GM21737 (cell line): Measurements from ENCODE around the gene MYO5B.
"Not testable (repeated sequence)": the region's sequence is repeated elsewhere in the genome, so short reads cannot be mapped to it uniquely, and the experiment has no call there.

Experiments used
- ATAC-seq: cut with Tn5 transposase; IDR thresholded peaks from one replicate; pipeline ENCODE4 v1.9.1; 2021; ENCODE audit warnings: mild to moderate bottlenecking, moderate library complexity; ENCODE audit not compliant: unreplicated experiment

The MYO5B gene

DNA sequence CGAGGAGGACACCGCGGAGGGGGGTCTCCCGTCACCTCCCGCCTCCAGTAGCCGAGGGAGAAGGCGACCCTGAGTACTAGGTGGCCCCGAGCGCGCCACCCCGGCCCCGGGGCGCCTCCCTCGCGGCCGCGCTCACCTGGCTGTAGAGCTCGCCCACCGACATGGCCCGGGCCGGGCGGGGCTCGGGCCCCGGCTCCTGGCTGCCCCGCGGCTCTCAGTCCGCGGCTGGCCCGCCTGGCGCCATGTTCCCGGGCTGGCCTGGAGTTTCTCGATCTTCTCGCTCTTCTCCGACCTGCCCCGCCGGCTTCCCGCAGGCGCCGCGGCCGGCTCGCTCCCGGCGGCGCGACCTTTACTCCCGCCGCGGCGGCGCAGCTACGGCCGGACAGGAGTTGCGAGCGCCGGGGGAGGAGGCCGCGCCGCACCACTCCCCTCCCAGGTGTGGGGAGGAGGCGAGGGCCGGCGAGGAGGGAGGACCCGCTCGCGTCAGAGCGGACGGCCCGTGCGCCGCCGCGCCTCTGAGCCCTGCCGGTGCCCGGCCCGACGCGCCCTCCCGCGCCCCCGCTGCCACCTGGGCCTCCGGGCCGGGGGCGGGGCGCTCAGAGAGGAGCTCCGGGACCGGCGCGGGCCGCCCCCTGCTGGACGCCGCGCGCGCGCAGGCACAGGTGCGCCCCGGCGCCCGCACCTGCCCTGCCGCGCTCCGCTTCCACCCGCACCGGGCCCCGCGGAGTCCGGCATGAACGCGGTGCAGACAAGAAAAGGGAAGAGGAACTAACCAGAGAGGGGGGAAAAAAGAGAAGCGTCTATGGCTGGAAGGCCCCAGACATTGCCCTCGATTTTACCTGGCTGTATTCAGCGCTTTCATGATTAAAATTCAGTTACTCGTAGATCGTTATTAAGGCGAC is at the start of gene MYO5B:
TSS of gene MYO5B (minus strand) at position 517 of the 902 bp plus-strand sequence. CDS start at position 163, 354 bp downstream.
- peak; percentile 72 for ATAC-seq

DNA sequence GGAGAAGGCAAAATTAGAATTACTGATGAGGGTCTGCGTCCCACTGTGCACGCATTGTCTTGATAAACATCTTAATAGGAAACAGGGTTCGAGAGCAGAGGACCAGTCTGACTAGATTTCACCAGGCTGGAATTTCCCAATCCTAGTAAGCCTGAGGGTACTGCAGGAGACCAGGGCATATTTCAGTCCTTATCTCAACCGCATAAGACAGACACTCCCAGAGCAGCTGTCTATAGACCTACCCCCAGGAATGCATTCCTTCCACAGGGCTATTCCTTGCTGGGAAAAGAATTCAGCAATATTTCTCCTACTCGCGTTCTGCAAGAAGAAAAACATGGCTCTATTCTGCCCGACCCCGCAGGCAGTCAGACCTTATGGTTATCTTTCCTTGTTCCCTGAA is 46.8 kb upstream of the MYO5B start:
- not testable (repeated sequence) for ATAC-seq

DNA sequence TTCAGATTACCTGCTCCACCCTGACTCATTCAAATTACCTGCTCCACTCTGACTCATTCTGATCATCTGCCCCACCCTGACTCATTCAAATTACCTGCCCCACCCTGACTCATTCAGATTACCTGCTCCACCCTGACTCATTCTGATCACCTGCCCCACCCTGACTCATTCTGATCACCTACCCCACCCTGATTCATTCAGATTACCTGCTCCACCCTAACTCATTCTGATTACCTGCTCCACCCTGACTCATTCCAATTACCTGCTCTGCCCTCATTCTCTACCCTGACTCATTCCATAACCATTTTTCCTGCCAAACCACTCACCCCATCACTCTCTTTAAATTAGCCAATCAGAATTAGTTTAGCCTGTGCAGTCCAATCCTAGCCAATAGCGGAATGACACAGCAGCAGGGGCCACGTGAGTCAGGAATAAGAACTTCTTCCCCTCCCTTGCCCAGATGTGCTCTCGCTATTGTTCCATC is 45.2 kb upstream of the MYO5B start:
- ATAC-seq = no peak

DNA sequence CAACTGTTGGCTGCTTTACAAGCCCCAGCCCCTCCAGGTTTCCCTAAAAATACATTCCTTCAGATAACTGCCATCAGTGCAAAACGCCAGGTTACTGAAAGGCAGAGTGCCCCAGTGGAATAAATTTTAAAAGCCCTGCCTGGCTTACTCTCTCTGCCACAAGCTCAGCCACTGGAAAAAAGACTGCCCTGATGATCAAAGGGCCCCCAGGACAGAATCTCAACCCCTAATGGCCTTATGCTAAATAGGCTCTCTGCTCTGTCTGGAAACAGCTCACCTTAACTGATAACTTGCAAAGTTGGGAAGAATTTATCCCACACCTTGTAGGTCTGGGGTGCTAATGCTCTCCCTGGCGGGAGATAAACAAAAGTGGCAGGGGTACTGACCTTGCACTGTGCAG is 37.5 kb upstream of the MYO5B start:
- ATAC-seq = no peak

DNA sequence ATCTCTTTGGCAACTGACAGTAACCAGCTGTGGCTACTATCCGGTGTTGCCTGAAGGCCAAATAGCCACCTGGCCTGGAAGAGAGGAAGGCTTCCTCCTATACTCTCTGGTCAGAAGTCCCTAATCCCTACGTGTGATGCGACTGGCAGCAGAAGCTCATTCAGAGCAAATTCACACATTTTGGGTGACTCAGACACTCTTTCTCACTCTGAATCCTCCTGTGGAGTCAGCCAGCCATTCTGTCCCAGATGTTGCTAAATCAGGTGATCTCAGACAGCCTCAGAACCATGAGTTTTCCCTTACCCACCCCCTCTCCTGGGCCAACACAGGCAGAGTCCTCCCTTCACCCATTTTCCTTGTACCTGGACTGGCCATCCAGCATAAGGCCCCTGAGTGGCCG is 36.7 kb upstream of the MYO5B start:
- no peak for ATAC-seq

DNA sequence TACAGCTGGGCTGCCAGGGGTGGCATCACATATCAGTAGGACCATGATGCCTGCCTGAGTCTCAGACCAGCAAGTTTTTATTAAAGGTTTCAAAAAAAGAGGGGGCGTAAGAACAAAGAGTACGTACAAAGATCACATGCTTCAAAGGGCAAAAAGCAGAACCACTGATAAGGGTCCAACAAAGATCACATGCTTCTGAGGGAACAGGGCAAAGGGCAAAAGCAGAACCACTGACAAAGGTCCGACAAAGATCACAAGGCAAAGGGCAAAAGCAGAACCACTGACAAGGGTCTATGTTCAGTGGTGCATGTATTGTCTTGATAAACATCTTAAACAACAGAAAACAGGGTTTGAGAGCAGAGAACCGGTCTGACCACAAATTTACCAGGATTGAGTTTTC is 25.3 kb upstream of the MYO5B start:
- ATAC-seq = not testable (repeated sequence)

DNA sequence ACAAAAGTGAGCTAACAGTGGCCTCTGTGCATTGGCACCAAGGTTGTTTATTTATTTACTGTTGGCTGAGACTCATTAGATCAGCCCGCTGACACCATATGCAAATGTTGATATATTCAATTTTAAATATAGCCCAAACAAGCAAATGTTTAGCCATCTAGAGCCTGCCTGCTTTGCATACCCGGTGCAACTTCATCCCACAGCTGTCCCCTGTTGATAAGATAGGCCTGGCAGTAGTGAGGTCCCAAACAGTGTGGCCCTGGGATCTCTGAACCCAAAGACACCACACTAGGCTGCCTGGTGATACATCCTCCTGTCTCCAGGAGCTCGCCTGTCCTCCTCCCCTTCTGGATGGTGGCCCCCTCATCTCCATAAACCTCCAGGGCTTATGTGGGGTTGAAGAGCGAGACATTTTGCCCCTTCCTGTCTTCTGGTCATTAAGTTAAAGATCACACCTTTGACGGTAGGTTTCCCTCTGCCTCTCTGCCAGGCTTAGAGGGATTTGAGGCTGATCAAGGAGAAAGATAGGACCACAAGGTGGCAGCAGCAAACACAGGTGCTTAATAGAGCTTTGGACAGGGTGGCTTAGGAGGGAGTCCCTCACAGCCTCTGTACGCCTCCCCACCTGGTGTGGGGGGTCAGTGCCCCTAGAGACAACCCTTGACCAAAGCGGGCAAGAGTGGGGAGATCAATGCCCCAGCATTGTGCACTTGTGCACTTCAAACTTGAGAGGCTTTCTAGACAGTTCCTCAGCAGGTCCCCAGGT is 23.7 kb upstream of the MYO5B start:
- ATAC-seq = no peak

DNA sequence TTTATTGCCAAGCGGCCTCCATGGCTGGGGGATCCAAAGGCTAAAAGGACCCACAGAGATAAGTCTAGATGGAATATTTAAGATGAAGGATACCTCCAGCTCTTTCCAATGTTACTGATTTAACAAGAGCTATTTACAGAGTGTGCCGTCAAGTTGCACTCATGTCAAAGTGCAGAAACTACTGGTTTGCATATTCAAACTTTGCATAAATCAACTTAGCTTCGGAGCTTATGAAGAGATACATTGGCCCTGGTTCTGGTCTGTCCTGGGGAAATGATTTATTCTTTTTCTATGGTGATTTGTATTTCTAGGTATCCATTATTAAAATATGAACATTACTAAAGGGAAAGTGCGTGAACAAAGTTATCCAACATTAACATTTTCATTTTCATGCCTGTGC is 14.4 kb upstream of the MYO5B start:
- no peak for ATAC-seq

DNA sequence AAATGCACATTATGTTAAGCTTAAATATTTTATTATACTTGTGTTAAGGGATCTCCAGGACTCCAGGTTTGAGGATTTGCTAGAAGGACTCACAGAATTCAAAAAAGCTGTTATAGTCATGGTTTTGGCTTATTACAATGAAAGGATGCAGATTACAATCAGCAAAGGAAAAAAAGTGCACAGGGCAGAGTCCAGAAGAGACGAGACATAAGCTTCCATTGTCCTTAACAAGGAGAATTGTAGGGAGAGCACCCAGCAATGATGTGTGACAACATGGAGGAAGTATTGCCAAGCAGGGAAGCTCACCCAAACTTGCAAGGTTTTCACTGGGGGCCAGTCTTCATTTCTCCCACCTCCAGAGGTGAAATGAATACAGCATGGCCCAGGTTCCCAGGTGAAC is 12.8 kb upstream of the MYO5B start:
- ATAC-seq = no peak

DNA sequence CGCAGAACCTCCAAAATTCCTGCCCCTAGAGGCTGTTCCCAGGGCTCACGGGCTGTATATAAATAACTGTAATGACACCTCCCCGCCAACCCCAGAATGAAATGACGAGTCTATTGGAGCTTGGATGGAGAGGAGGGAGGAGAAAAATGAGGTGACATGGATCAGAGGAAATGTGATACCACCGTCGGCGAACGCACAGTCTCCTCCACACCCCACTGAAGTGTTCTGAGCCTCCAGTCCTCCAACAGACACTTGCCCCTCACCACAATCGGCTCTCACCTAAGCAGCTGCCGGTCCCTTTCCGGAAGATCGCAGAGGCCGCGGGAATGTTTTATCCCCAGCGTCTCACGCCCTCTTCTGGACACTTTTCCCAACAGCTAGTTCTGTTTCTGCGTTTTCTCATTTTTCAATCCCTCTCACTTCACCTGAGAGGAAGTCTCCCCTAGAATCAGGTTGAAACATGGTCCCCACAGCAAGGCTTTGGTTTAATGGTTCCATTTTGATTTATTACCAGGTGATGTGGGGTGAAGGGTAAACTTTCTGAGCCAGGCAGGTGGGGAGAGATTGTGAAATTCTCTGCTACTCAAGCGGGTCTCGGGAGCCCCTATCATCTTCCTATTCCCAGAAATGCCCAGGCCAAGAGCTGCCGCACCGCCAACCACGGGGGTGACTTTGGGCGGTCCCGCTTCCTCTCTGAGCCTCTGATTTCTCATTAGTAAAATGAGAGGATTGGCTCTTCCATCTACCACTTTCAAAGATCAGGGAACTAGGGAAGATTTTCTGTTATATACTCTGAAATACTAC is 9.1 kb upstream of the MYO5B start:
- ATAC-seq = no peak

DNA sequence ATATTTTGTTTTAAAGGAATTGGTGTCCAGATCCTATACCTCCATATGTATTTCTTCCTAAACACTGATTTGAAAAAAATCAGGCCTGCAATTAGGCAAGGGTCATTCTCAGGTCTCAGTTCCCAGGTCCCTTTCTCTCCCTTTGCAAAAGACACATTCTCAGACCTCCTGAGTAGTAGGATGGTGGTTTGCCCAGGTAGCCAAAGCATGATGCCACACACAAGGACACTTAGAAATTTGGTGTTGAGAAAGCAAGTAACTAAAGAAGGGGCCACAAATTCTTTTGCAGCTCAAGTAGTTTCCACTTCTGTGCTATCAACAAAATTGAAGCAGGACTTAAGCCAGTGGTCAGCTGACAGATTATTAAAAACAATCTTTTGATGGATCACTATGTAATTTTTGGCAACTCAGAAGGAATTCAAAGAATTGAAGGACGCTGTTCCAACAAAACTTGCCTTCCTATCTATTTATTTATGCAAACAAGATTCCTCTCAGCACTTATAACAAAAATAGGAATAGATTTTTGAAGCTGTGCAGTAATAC is 6.6 kb upstream of the MYO5B start:
- ATAC-seq = no peak

DNA sequence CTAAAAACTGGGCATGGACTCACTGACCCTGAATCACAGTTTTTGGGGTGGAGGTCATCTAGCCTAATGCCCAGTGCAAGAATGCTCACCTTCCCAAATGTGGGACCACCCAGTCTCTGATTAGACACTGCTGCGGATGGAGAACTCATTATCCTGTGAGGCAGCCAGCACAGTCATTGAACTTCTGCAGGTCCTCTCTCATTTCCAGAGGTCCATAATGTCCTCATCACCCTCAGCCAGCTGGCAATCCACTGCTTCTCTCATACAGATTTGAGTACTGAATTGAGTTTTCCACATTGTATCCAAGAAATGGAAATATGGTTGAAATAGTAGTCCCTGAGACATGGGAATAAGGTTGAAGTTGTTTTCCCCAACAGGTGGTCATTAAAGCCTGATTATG is 5.0 kb upstream of the MYO5B start:
- no peak for ATAC-seq

DNA sequence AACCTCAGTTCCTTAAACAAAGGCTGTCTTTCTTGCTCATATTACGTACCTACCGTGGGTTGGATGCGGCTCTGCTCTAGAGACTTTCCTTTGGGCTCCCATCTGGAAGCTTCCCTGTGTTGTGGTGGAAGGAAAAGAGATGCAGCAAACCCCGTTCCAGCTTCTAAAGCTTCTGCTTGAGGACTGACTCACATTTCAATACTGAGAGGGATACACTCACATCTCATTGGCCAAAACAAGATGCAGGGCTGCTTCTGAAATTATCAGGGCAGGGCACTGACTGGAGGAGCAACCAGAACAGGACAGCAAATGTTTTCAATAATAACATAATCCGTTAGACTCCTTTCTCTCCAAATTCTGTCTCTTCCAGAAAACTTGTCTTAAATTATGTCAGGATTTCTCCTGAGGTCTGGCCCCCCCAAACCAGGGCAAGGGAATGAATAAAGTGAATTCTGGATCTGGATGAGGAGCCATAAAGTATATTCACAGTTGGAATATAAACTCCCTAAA is 4.5 kb upstream of the MYO5B start:
- no peak for ATAC-seq

DNA sequence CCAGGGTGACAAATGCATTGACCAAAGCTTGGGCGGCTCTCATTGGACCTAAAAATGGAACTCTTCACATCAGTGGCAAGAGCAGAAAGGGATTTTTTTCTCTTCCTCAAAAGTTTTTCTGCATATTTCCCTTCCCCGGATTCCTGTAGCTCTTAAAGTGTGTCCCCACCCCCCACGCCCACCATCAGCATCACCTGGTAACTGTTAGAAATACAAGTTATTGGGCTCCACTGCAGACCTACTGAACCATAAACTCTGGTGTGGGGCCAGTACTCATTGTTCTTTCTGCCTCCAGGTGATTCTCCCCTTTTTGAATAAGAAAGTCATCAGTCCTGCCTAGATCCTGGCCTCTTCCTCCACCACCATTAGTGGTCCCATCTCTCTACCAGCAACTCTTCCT is 1.3 kb upstream of the MYO5B start:
- no peak for ATAC-seq

DNA sequence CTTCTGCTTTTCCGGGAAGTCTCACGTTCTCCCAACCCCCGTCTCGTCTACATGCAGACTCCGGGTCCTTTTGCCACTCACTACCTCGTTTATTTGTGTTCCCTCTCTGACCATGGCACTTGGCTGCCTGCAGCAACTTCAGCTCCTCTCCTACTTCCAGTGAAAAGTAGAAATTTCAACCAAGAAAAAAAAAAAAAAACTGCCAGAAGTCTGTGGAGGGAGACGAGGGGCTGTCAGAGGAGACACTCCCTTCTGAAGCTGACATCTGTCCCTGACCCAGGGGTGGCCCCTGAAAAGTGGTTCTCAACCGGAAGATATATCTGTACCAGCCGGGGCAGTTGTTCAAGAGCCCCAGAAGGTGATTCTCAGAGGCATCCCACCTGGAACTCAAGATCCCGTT is 742 bp upstream of the MYO5B start:
- no peak for ATAC-seq

DNA sequence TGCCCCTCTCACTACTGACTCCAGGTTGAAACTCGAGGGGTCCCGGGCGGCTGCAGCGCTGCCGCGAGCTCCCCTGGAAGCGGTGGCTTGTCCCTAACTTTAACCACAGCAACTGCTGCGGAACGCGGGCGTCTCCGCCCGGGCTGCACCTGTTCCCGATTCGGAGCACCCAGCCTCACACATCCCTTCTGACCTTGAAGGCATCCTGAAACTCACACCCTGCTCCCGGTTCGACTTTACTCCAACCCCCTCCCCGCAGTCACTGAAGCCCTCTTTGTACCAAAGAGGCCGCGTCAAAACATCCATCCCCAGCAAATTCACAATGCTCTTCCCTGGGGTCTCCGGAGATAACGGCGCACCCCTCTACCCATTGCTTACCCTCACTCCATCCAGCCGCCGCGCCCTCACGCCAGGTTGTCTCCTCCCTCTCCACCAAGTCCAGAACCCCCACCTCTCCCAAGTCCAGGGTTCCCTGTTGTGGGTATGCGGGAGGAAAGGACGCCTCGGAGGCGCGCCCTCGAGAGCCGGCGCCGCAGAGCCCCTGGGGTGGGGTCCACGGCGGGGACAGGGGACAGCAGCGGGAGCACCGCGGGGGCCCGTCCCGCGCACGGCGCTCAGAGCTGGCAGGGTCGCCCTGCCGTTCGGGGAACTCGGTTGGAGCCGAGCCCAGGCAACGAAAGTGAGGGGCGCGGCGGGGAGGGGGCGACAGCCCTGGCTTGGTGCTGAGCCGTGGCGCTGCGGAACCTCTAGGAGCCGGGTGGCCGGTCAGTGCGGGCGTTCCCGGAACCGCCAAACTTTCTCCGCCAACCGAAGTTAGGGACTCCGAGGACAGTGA is 934 bp downstream of the MYO5B start:
- peak; percentile 9 for ATAC-seq

DNA sequence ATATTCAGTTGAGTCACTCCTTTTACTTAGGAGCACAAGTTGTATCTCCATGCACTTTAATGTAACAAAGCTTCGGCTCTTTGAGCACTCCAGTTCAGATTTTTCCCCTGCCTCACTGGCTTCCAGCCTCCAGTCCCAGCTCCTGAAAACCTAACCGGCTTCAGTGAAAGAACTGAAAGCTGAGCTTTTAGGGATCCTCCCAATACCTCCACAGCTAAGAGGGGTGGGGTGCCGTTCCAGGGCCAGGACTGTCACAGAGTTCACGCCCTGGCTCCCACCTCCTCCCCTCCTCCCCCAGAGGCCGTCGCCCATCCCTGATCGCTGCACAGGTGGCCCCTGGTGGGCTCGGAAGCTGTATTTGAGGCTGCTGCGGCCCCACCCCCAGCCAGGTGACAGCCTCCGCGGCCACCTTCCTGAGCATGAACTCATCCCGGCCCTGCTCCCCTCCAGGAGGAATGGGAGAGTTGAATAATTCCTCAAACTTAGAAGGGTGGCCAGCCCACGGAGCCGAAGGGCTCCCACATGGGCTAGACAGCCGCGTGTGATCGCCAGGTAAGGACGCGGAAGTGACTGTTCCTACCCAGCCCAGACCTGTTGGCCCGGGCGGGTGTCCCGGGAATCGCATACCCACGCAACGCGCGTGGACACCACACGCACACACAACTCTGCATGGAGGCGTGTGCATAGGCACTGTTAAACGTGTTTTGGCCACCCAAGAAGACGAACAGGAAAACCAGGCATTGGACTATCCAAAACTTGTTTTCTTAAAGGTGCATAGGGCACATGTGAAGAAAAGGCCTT is 1.8 kb downstream of the MYO5B start:
- ATAC-seq = no peak

DNA sequence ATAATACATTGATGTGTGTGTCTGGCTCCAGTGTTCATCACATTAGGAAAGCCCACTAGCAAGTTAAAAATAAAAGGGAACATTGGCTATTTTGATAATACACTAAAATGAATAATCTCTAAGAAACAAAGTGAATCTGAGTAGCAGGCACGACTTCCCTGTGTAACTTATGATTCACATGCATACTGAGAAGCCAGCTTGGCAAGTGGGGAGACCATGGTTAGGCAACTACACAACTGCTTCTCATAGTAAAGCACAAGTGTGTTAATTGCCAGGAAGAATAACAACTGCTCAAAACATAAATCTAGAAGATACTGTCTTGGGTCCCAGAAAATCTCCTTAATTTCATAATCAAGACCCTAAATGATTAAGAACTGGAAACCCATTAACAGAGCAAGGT is 4.0 kb downstream of the MYO5B start:
- no peak for ATAC-seq

DNA sequence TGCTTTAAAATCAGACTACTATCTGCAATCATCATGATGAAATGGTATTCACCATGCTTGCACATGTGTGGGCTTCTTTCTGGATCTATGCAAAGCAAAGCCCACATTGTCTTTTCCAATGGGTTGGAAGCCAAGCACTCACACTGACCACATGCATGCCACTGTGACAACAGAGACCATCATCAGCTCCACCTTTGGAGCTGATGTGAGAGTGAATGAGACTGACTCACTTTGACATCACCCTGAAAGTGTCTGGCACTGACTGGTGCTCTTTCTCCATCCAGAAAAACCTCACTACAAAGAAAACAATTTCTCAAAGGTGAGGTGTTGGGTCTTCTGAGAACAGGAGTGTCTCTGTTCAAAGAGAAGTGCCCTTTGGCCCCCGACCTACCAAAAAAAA is 4.7 kb downstream of the MYO5B start:
- ATAC-seq = no peak
